Measurements from ENCODE around the gene SLC45A3. TPM values are rescaled to one million over a fixed set of nuclear protein-coding genes. Genes with fewer than 3 reads are reported as not detected.

SLC45A3 gene
- total RNA-seq, 3 donors from 2014 or later (not counting 1 experiment from before 2014, with no cell fraction given) = 0.31 to 28.8 (median 1.8) TPM

DNA sequence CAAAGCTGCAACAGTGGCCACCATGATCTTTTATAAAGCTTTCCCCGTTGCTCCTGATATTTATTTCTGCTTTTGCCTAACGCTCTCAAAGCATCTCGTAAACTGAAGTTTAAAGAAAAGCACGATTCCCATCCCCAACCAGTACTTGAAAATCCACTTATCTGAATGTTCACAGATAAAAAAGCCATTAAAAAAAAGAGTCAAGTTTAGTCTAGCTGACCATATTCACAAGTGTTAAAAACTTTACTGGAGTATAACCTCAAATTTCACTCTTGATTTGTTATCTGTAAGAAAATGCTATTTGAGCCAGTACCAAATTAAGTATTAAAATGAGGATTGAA lies 34.6 kb upstream of the SLC45A3 start:
- H3K27ac ChIP-seq (ENCODE audit: low read length) = no peak overlapping the region
- DNase-seq (no peak), ATAC-seq (no peak)
- H3K27ac Mint-ChIP-seq = peak overlapping the region; percentile 54 to 58
- H3K36me3 ChIP-seq (ENCODE audit: control insufficient read depth, insufficient read depth, low read length) = peaks cover 42% of the 10 kb centered on the region
- H3K27me3 Mint-ChIP-seq (ENCODE audit: low read depth in 2 of 2) = no peaks in the 10 kb centered on the region
- H3K4me3 ChIP-seq (ENCODE audit: low read length) = no peak overlapping the region
- H3K36me3 Mint-ChIP-seq = peaks cover 38% of the 10 kb centered on the region
- 93% methylated on average over 4 of the region's 4 CpGs for WGBS (ENCODE audit: insufficient coverage)
- TF ChIP-seq, protein P1, sequence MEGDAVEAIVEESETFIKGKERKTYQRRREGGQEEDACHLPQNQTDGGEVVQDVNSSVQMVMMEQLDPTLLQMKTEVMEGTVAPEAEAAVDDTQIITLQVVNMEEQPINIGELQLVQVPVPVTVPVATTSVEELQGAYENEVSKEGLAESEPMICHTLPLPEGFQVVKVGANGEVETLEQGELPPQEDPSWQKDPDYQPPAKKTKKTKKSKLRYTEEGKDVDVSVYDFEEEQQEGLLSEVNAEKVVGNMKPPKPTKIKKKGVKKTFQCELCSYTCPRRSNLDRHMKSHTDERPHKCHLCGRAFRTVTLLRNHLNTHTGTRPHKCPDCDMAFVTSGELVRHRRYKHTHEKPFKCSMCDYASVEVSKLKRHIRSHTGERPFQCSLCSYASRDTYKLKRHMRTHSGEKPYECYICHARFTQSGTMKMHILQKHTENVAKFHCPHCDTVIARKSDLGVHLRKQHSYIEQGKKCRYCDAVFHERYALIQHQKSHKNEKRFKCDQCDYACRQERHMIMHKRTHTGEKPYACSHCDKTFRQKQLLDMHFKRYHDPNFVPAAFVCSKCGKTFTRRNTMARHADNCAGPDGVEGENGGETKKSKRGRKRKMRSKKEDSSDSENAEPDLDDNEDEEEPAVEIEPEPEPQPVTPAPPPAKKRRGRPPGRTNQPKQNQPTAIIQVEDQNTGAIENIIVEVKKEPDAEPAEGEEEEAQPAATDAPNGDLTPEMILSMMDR (IDR thresholded peaks at IDR 0.05) = no peak
- H3K27me3 ChIP-seq (ENCODE audit: control insufficient read depth, insufficient read depth, low read length) = no peaks in the 10 kb centered on the region
- intact Hi-C loops (cut with micrococcal nuclease) = loop anchor here (1.0 kb wide), 1 partner anchor 32 kb away; no protein-coding TSS in a partner anchor
- peaks cover 6 to 30% of the 10 kb centered on the region in 2 donors for H3K4me1 Mint-ChIP-seq
- H3K9me3 Mint-ChIP-seq = no peaks in the 10 kb centered on the region
- H3K9me3 ChIP-seq (ENCODE audit: control insufficient read depth, insufficient read depth, low read length) = no peaks in the 10 kb centered on the region
- no peak overlapping the region for H3K4me3 Mint-ChIP-seq
- H3K4me1 ChIP-seq (ENCODE audit: control insufficient read depth, insufficient read depth, low read length) = no peaks in the 10 kb centered on the region

DNA sequence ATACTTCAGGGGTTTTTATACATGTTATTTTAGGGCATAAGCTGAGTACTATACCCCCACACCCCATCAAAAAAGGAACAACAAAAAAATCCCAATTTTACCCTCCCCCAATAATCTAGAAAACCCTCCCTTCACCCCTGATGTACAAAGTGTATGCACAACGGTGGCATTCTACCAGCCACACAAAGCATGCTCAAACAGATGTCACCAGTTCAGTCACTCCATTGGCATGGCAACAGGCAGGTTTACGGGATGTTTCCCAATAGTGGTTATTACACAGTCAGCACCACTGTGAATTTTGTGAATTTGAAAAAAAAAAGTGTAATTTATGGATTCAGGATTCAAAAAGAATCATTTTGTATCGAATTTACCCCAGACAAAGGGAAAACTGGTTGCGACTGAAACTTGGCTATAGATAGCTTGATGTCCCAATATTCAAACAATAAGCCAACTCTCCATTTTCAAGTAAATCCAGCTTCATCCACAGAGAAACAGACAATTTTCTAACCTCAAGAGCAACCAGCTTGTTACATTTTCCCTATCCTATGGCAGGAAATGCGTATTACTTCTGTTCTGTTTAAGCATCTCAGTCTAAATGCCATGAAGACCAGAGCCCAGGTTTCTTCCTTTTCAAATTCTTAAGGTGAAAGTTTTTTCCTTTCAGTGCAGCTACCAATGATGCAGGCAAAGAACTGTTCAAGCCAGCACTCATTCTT lies 34.0 kb upstream of the SLC45A3 start:
- H3K4me3 Mint-ChIP-seq = no peak overlapping the region
- no peak overlapping the region for H3K4me3 ChIP-seq (ENCODE audit: low read length)
- peaks cover 37% of the 10 kb centered on the region for H3K36me3 ChIP-seq (ENCODE audit: control insufficient read depth, insufficient read depth, low read length)
- no peak for DNase-seq
- H3K27me3 ChIP-seq (ENCODE audit: control insufficient read depth, insufficient read depth, low read length) = no peaks in the 10 kb centered on the region
- H3K4me1 Mint-ChIP-seq = peaks cover 6 to 26% of the 10 kb centered on the region in 2 donors
- no peak overlapping the region for H3K27ac ChIP-seq (ENCODE audit: low read length)
- WGBS (ENCODE audit: insufficient coverage) = 87% methylated on average over 5 of the region's 5 CpGs
- H3K36me3 Mint-ChIP-seq = peaks cover 33% of the 10 kb centered on the region
- no peaks in the 10 kb centered on the region for H3K9me3 Mint-ChIP-seq
- intact Hi-C loops (cut with micrococcal nuclease) = loop anchor here (1.0 kb wide), 1 partner anchor 31 kb away; no protein-coding TSS in a partner anchor
- H3K9me3 ChIP-seq (ENCODE audit: control insufficient read depth, insufficient read depth, low read length) = no peaks in the 10 kb centered on the region
- TF ChIP-seq, protein P1 (IDR thresholded peaks at IDR 0.05) = no peak
- no peak for ATAC-seq
- peak overlapping the region; percentile 54 to 58 for H3K27ac Mint-ChIP-seq
- H3K27me3 Mint-ChIP-seq (ENCODE audit: low read depth in 2 of 2) = no peaks in the 10 kb centered on the region
- no peaks in the 10 kb centered on the region for H3K4me1 ChIP-seq (ENCODE audit: control insufficient read depth, insufficient read depth, low read length)

DNA sequence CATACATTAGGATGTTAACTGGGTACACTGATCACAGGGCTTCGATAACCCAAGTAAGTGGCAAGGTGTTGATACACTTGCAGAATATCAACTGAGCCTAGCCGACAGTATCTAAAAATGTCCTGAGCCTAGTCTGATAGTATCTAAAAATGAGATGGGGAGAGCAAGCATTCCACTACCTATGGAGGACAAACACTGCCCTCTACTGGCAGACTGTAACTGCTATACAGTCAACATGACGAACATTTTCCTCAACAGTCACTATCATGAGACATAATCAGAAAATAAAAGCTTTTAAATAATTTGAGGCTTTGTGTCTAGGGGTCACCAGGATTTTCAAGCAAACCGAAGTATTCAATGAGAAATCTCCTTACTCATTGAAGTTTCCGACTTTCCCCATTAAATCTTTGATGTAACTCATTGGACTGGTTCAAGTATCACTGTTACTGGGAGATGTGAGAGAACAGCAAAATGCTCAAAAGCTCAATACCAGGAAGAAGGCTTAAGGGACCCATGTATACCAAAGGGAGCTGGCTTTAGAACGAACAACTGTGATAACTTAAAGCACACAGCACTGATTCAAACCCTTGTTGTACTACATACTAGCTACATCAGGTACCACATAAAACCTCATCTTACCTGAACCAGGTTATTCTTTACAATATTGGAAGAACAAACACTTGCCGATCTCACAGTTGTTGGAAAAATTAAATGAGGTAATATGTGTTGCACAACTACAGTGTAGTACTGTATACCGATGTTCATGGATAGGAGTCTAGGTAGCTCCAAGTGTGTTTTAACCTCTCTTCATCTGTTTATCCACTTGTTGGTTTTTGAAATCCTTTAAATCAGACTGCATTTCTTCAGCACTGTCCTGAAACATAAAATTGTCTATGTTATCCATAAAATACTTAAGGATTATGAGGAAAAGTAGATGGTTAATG lies 31.1 kb upstream of the SLC45A3 start:
- peaks cover 6 to 21% of the 10 kb centered on the region in 2 donors for H3K4me1 Mint-ChIP-seq
- H3K27me3 Mint-ChIP-seq (ENCODE audit: low read depth in 2 of 2) = no peaks in the 10 kb centered on the region
- 48% methylated on average over 7 of the region's 8 CpGs for WGBS (ENCODE audit: insufficient coverage)
- Histone ChIP-seq H3K4me3 (ENCODE audit: low read length) (no peak overlapping the region), H3K27me3 (ENCODE audit: control insufficient read depth, insufficient read depth, low read length) (no peaks in the 10 kb centered on the region), H3K4me1 (ENCODE audit: control insufficient read depth, insufficient read depth, low read length) (no peaks in the 10 kb centered on the region), H3K27ac (ENCODE audit: low read length) (no peak overlapping the region), H3K9me3 (ENCODE audit: control insufficient read depth, insufficient read depth, low read length) (no peaks in the 10 kb centered on the region), H3K36me3 (ENCODE audit: control insufficient read depth, insufficient read depth, low read length) (peaks cover 7% of the 10 kb centered on the region)
- peaks cover 8% of the 10 kb centered on the region for H3K36me3 Mint-ChIP-seq
- TF ChIP-seq, protein P1 (IDR thresholded peaks at IDR 0.05) = peak; percentile 93
- intact Hi-C loops (cut with micrococcal nuclease) = loop anchor here (1.0 kb wide), 2 partner anchors 52 to 119 kb away; no protein-coding TSS in a partner anchor
- no peak overlapping the region for H3K4me3 Mint-ChIP-seq
- peak overlapping the region; percentile 21 to 80 for H3K27ac Mint-ChIP-seq
- peak; percentile 81 to 97 (median 95) for ATAC-seq
- H3K9me3 Mint-ChIP-seq = no peaks in the 10 kb centered on the region
- peak in 1 of 2 donors; percentile 89 for DNase-seq
